ENCODE results near the gene FXYD6.

FXYD6 gene

GRCh38 chr11:117909611-117910382, 33.3 kb upstream of the FXYD6 start:
- DNase-seq, result no peak

GRCh38 chr11:117908959-117909610, 32.6 kb upstream of the FXYD6 start:
- no peak for DNase-seq

- DNase-seq, result no peak
Observed at GRCh38 chr11:117908109-117908895, 31.8 kb upstream of the FXYD6 start.

GRCh38 chr11:117907276-117908108, 31.0 kb upstream of the FXYD6 start:
- DNase-seq, result no peak

GRCh38 chr11:117906710-117907109, 30.3 kb upstream of the FXYD6 start:
- DNase-seq, result no peak

GRCh38 chr11:117906126-117906525, 29.7 kb upstream of the FXYD6 start:
- DNase-seq, result no peak

- DNase-seq, result no peak
Observed at GRCh38 chr11:117905524-117905923, 29.1 kb upstream of the FXYD6 start.

- no peak for DNase-seq
Observed at GRCh38 chr11:117903505-117904382, 27.3 kb upstream of the FXYD6 start.

- DNase-seq, result no peak
Observed at GRCh38 chr11:117902001-117902845, 25.8 kb upstream of the FXYD6 start.

GRCh38 chr11:117901601-117902000, 25.1 kb upstream of the FXYD6 start:
- DNase-seq, result no peak

GRCh38 chr11:117900720-117901440, 24.4 kb upstream of the FXYD6 start:
- DNase-seq, result no peak

GRCh38 chr11:117900121-117900648, 23.7 kb upstream of the FXYD6 start:
- DNase-seq, result no peak

- DNase-seq, result no peak
Observed at GRCh38 chr11:117898059-117898458, 21.6 kb upstream of the FXYD6 start.

- DNase-seq, result no peak
Observed at GRCh38 chr11:117892651-117893050, 16.2 kb upstream of the FXYD6 start.

GRCh38 chr11:117891362-117891761, 14.9 kb upstream of the FXYD6 start:
- no peak for DNase-seq

GRCh38 chr11:117888139-117888566, 11.7 kb upstream of the FXYD6 start:
- no peak for DNase-seq

- DNase-seq, result no peak
Observed at GRCh38 chr11:117887431-117888138, 11.1 kb upstream of the FXYD6 start.

- DNase-seq, result no peak
Observed at GRCh38 chr11:117885777-117886176, 9.3 kb upstream of the FXYD6 start.

- DNase-seq, result no peak
Observed at GRCh38 chr11:117884994-117885393, 8.5 kb upstream of the FXYD6 start.
